NAMALWA (cell line): Measurements from ENCODE around the gene NKPD1.

ENCODE experiments used
- DNase-seq: peaks from one replicate; pipeline ENCODE4 v3.0.0-alpha.2; 2015; ENCODE audit warnings: low spot score

Gene NKPD1

GRCh38 chr19:45156011-45156630 is 4.7 kb downstream of the NKPD1 start:
- DNase-seq, result no peak

- no peak for DNase-seq
Observed at GRCh38 chr19:45154064-45154827, 6.5 kb downstream of the NKPD1 start.

- DNase-seq, result no peak
Observed at GRCh38 chr19:45153339-45154063, 7.3 kb downstream of the NKPD1 start.

- DNase-seq, result no peak
Observed at GRCh38 chr19:45152504-45153338, 8.1 kb downstream of the NKPD1 start.

- DNase-seq, result no peak
Observed at GRCh38 chr19:45151821-45152503, 8.8 kb downstream of the NKPD1 start.

- no peak for DNase-seq
Observed at GRCh38 chr19:45151320-45151719, 9.5 kb downstream of the NKPD1 start.

GRCh38 chr19:45150751-45151281 is 10.0 kb downstream of the NKPD1 start:
- DNase-seq, result no peak

- no peak for DNase-seq
Observed at GRCh38 chr19:45150180-45150579, 10.6 kb downstream of the NKPD1 start.

GRCh38 chr19:45149129-45149528 is 11.7 kb downstream of the NKPD1 start:
- no peak for DNase-seq

GRCh38 chr19:45147835-45148676 is 12.7 kb downstream of the NKPD1 start:
- DNase-seq, result no peak

- no peak for DNase-seq
Observed at GRCh38 chr19:45146741-45147205, 14.0 kb downstream of the NKPD1 start.

GRCh38 chr19:45146251-45146650 is 14.5 kb downstream of the NKPD1 start:
- DNase-seq, result no peak

GRCh38 chr19:45145270-45146189 is 15.3 kb downstream of the NKPD1 start:
- DNase-seq, result no peak

- DNase-seq, result no peak
Observed at GRCh38 chr19:45144431-45145269, 16.1 kb downstream of the NKPD1 start.

GRCh38 chr19:45142726-45143110 is 18.1 kb downstream of the NKPD1 start:
- no peak for DNase-seq

- no peak for DNase-seq
Observed at GRCh38 chr19:45142016-45142725, 18.6 kb downstream of the NKPD1 start.

GRCh38 chr19:45141203-45141900 is 19.4 kb downstream of the NKPD1 start:
- no peak for DNase-seq
